H1 (cell line): ENCODE measurements around the gene TGM5. TPM values are rescaled to one million over a fixed set of nuclear protein-coding genes. Genes with fewer than 3 reads are reported as not detected.

Source experiments
- CTCF ChIA-PET: fragments of 300-600 bp; sonication (Branson Sonifier 250); formaldehyde crosslinking; loops from one replicate; lab custom pipeline; 2021; ENCODE audit not compliant: partially characterized antibody; lab: Charles Lee
- POLR2A ChIA-PET: fragments of 300-600 bp; sonication (Branson Sonifier 250); formaldehyde crosslinking; loops from one replicate; lab custom pipeline; 2021; ENCODE audit warnings: inconsistent platforms; ENCODE audit not compliant: partially characterized antibody; lab: Charles Lee
- DNase-seq, 2 experiments: peaks; one replicate each; pipeline versions ENCODE4 v3.0.0 to v3.0.0-alpha.2; 2010 to 2022; ENCODE audit warnings: low spot score in 2 of 2, low read depth in 1 of 2, mixed read lengths in 1 of 2
- FAIRE-seq: peaks from 2 replicates; lab custom pipeline; 2011; peaks lifted over from hg19 to GRCh38; lab: Jason Lieb, UNC
- H2AFZ ChIP-seq: 2 replicates; pipeline ENCODE4 v1.8.1; 2012; ENCODE audit warnings: low read length, inconsistent platforms
- H2AK5ac ChIP-seq: 2 replicates; pipeline ENCODE4 v1.6.1; 2013; ENCODE audit warnings: low read depth, low read length
- H2BK120ac ChIP-seq: replicated peaks from 2 replicates; pipeline ENCODE3; 2013; ENCODE audit warnings: low read depth, low read length, inconsistent platforms
- H2BK12ac ChIP-seq: 2 replicates; pipeline ENCODE4 v1.6.1; 2013; ENCODE audit warnings: low read depth, low read length
- H2BK15ac ChIP-seq: 2 replicates; pipeline ENCODE4 v1.6.1; 2013; ENCODE audit warnings: low read length
- H2BK20ac ChIP-seq: 2 replicates; pipeline ENCODE4 v1.6.1; 2013; ENCODE audit warnings: low read length
- H2BK5ac ChIP-seq: 2 replicates; pipeline ENCODE4 v1.6.1; 2013; ENCODE audit warnings: low read depth, low read length
- H3K14ac ChIP-seq: 2 replicates; pipeline ENCODE4 v1.6.1; 2013; ENCODE audit warnings: inconsistent platforms; ENCODE audit not compliant: insufficient read length
- H3K18ac ChIP-seq: 2 replicates; pipeline ENCODE4 v1.6.1; 2013; ENCODE audit warnings: low read length; ENCODE audit errors: extremely low read depth
- H3K23ac ChIP-seq: 2 replicates; pipeline ENCODE4 v1.6.1; 2013; ENCODE audit warnings: inconsistent platforms; ENCODE audit not compliant: insufficient read length
- H3K23me2 ChIP-seq: 2 replicates; pipeline ENCODE4 v1.6.1; 2013; ENCODE audit warnings: low read depth, low read length
- H3K27ac ChIP-seq: 2 replicates; pipeline ENCODE4 v1.6.1; 2011; ENCODE audit warnings: low read depth, low read length, inconsistent platforms
- H3K27me3 ChIP-seq, 4 experiments: replicated peaks in 1 of 4; 1 replicate in 1 of 4; 2 replicates in 3 of 4; pipeline versions ENCODE4 v1.6.1 to v1.8.1; 2011 to 2013; ENCODE audit warnings: low read length in 3 of 4, mild to moderate bottlenecking in 3 of 4, inconsistent platforms in 2 of 4, mixed read lengths in 2 of 4, moderate library complexity in 1 of 4; ENCODE audit not compliant: control insufficient read depth in 3 of 4, insufficient read depth in 3 of 4; ENCODE audit errors: extremely low read depth in 1 of 4
- H3K36me3 ChIP-seq, 4 experiments: 2 replicates each; pipeline versions ENCODE4 v1.6.1 to v1.8.1; 2011 to 2013; ENCODE audit warnings: mild to moderate bottlenecking in 4 of 4, low read length in 3 of 4, moderate library complexity in 2 of 4, control low read depth in 1 of 4, inconsistent platforms in 1 of 4; ENCODE audit not compliant: insufficient read depth in 4 of 4, control insufficient read depth in 2 of 4
- H3K4ac ChIP-seq: replicated peaks from 2 replicates; pipeline ENCODE3; 2013; ENCODE audit warnings: low read length, low read depth, mixed read lengths, inconsistent platforms; ENCODE audit not compliant: insufficient read length
- H3K4me1 ChIP-seq, 4 experiments: replicated peaks in 1 of 4; 1 replicate in 1 of 4; 2 replicates in 3 of 4; pipeline versions ENCODE4 v1.6.1 to v1.8.1; 2011 to 2013; ENCODE audit warnings: low read length in 3 of 4, inconsistent platforms in 2 of 4, mixed read lengths in 1 of 4; ENCODE audit not compliant: insufficient read depth in 4 of 4, control insufficient read depth in 3 of 4
- H3K4me2 ChIP-seq, 2 experiments: 2 replicates each; pipeline versions ENCODE4 v1.6.1 to v1.8.1; 2011 to 2013; ENCODE audit warnings: low read depth in 2 of 2, low read length in 2 of 2, control low read depth in 1 of 2, inconsistent platforms in 1 of 2, mild to moderate bottlenecking in 1 of 2; ENCODE audit not compliant: insufficient read depth in 1 of 2
- H3K4me3 ChIP-seq, 4 experiments: fragments of 200-600, 300-600 bp in 1 of 4; sonication (generic), shearing (Covaris generic), sonication (Bioruptor Twin) in 1 of 4; 2 replicates each; pipeline versions ENCODE4 v1.5.1 to v1.8.1; 2011 to 2016; ENCODE audit warnings: low read length in 4 of 4, low read depth in 3 of 4, control low read depth in 2 of 4, inconsistent platforms in 2 of 4, mild to moderate bottlenecking in 2 of 4, mixed read lengths in 1 of 4, moderate library complexity in 1 of 4; ENCODE audit not compliant: insufficient read depth in 2 of 4; ENCODE audit errors: extremely low read depth in 1 of 4
- H3K56ac ChIP-seq: replicated peaks from 2 replicates; pipeline ENCODE3; 2013; ENCODE audit warnings: low read depth, mild to moderate bottlenecking, mixed read lengths, low read length, inconsistent platforms; ENCODE audit not compliant: insufficient read length
- H3K79me1 ChIP-seq: 2 replicates; pipeline ENCODE4 v1.6.1; 2013; ENCODE audit warnings: low read depth, low read length, control low read depth
- H3K79me2 ChIP-seq, 2 experiments: 2 replicates each; pipeline versions ENCODE4 v1.6.1 to v1.8.1; 2012 to 2013; ENCODE audit warnings: low read length in 2 of 2, mild to moderate bottlenecking in 2 of 2, inconsistent platforms in 1 of 2; ENCODE audit not compliant: insufficient read depth in 2 of 2, control insufficient read depth in 1 of 2
- H3K9ac ChIP-seq, 4 experiments: replicated peaks in 1 of 4; 1 replicate in 1 of 4; 2 replicates in 3 of 4; pipeline versions ENCODE4 v1.6.1 to v1.8.1; 2011 to 2013; ENCODE audit warnings: low read depth in 3 of 4, low read length in 3 of 4, control low read depth in 2 of 4, mild to moderate bottlenecking in 2 of 4, moderate library complexity in 2 of 4, inconsistent platforms in 1 of 4; ENCODE audit errors: extremely low read depth in 1 of 4
- H3K9me3 ChIP-seq, 2 experiments: 2 replicates each; pipeline versions ENCODE4 v1.6.1 to v1.8.1; 2012 to 2013; ENCODE audit warnings: mild to moderate bottlenecking in 2 of 2, moderate library complexity in 2 of 2, control low read depth in 1 of 2, inconsistent platforms in 1 of 2, low read depth in 1 of 2, low read length in 1 of 2, mixed read lengths in 1 of 2; ENCODE audit not compliant: insufficient read depth in 2 of 2
- H4K20me1 ChIP-seq, 2 experiments: replicated peaks in 1 of 2; 2 replicates each; pipeline versions ENCODE3 to v1.8.1; 2011 to 2013; ENCODE audit warnings: inconsistent platforms in 2 of 2, low read length in 2 of 2, mild to moderate bottlenecking in 1 of 2; ENCODE audit not compliant: insufficient read depth in 2 of 2, control insufficient read depth in 1 of 2
- H4K5ac ChIP-seq: 2 replicates; pipeline ENCODE4 v1.6.1; 2013; ENCODE audit warnings: low read length, low read depth, mixed read lengths, inconsistent platforms; ENCODE audit not compliant: insufficient read length
- H4K8ac ChIP-seq: 2 replicates; pipeline ENCODE4 v1.8.0; 2013; ENCODE audit warnings: mild to moderate bottlenecking, moderate library complexity, low read length, inconsistent platforms; ENCODE audit not compliant: insufficient read depth; ENCODE audit errors: extremely low read depth
- H4K91ac ChIP-seq: replicated peaks from 2 replicates; pipeline ENCODE3; 2013; ENCODE audit warnings: low read length, mixed read lengths, inconsistent platforms; ENCODE audit not compliant: insufficient read length
- BCL11A ChIP-seq, 2 experiments: IDR thresholded peaks; one replicate each; pipeline ENCODE4 v1.6.1; 2011; ENCODE audit warnings: low read depth in 2 of 2, low read length in 2 of 2, mild to moderate bottlenecking in 2 of 2
- KDM1A ChIP-seq: fragments of 200-600, 300-600 bp; sonication (generic); IDR thresholded peaks from 2 replicates; pipeline ENCODE4 v1.7.1; 2016; ENCODE audit warnings: mild to moderate bottlenecking, low read length, borderline replicate concordance
- POU5F1 ChIP-seq: IDR thresholded peaks from 2 replicates; pipeline ENCODE4 v1.6.1; 2011; ENCODE audit warnings: low read depth, mild to moderate bottlenecking, low read length, moderate library complexity
- RFX5 ChIP-seq: IDR thresholded peaks from 2 replicates; pipeline ENCODE4 v1.6.1; 2011; ENCODE audit warnings: low read depth, low read length, improper control_type of control experiment, borderline replicate concordance
- SIN3A ChIP-seq, 2 experiments: IDR thresholded peaks in 1 of 2; conservative IDR thresholded peaks in 1 of 2; 2 replicates each; pipeline ENCODE4 v1.6.1; 2011 to 2012; ENCODE audit warnings: low read length in 2 of 2, improper control_type of control experiment in 1 of 2, low read depth in 1 of 2, mild to moderate bottlenecking in 1 of 2
- TBP ChIP-seq: IDR thresholded peaks from 2 replicates; pipeline ENCODE4 v1.6.1; 2011; ENCODE audit warnings: low read depth, low read length, improper control_type of control experiment
- WGBS, 2 experiments: shearing (Covaris generic) in 1 of 2; methylation state at CpG; one replicate each; pipeline versions ENCODE4 v1.1.6 to v1.1.7; 2013 to 2015; ENCODE audit warnings: low lambda C conversion rate in 2 of 2, mixed read lengths in 2 of 2, inconsistent platforms in 1 of 2, low coverage in 1 of 2, missing lambda C conversion rate in 1 of 2; ENCODE audit not compliant: insufficient replicate concordance in 2 of 2, insufficient coverage in 1 of 2, insufficient read length in 1 of 2; ENCODE audit errors: extremely low coverage in 1 of 2, missing lambda C conversion rate in 1 of 2; 5-methylcytosine and 5-hydroxymethylcytosine counted together
- polyA plus RNA-seq, 7 experiments: library from polyadenylated mRNA; depleted of rRNA in 3 of 7; stranded (reverse) in 5 of 7; unstranded in 2 of 7; fragments of >200 nt in 5 of 7; fragments of 200-250 nt in 2 of 7; gene quantifications; 1 replicate in 5 of 7; 2 replicates in 1 of 7; 4 replicates in 1 of 7; pipeline versions ENCODE4 v1.2.1 to v1.2.3, GENCODE V29; 2011 to 2013; ENCODE audit warnings: missing spikeins in 2 of 7, mixed read lengths in 2 of 7
- total RNA-seq: library from RNA; stranded (reverse); fragmentation: NEBNext Ultra II Directional; extraction: Animal tissue kit (Norgen Biotek cat#: 25700); gene quantifications from 2 replicates; pipeline ENCODE4 v1.2.1, GENCODE V29; 2021

TGM5 gene
- total and polyA plus RNA-seq, 2 of the 8 experiments (the other 6 are each of a cell fraction or from before 2014, with no cell fraction given), result not detected

GRCh38 chr15:43193710-43194109 lies 73.0 kb downstream of the TGM5 start:
- Histone ChIP-seq H4K8ac (no peak overlapping the region), H2BK5ac (no peak overlapping the region), H3K36me3 (peaks cover 0 to 26% (median 4%) of the 10 kb centered on the region in 4 experiments; a peak in 5 of 8 replicates), H3K4me2 (no peak overlapping the region), H3K9me3 (peaks cover 0 to 3% of the 10 kb centered on the region in 2 experiments; a peak in 1 of 4 replicates), H4K91ac (no peak overlapping the region), H3K27ac (no peak overlapping the region), H2BK120ac (no peak overlapping the region), H4K5ac (no peak overlapping the region), H3K14ac (no peak overlapping the region), H3K9ac (no peak overlapping the region), H3K23ac (no peak overlapping the region), H3K23me2 (no peaks in the 10 kb centered on the region), H3K4ac (no peak overlapping the region), H2AK5ac (no peak overlapping the region), H3K4me3 (no peak overlapping the region), H3K56ac (no peak overlapping the region), H4K20me1 (no peaks in the 10 kb centered on the region), H3K18ac (no peak overlapping the region), H3K4me1 (no peaks in the 10 kb centered on the region), H2BK20ac (no peak overlapping the region), H2BK15ac (no peak overlapping the region), H2BK12ac (no peak overlapping the region), H3K79me1 (no peaks in the 10 kb centered on the region), H3K79me2 (no peaks in the 10 kb centered on the region), H3K27me3 (no peaks in the 10 kb centered on the region), H2AFZ (no peak overlapping the region)
- FAIRE-seq (no peak), DNase-seq (no peak)
- ChIA-PET POLR2A (no interaction called here), CTCF (interaction anchor here (0.8 to 7.5 kb wide), 6 partner anchors 11 to 102 kb away, joined by 3 to 58 read pairs (median 6); no protein-coding TSS in a partner anchor)
- 86% methylated on average over 1 of the region's 2 CpGs; no CpG with 5 or more reads in 1 of the 2 experiments for whole genome bisulfite sequencing, 2 experiments
- TF ChIP-seq BCL11A (IDR thresholded peaks at IDR 0.05; ENCODE audit: low read depth in 2 of 2, low read length in 2 of 2), result no peak
- no peak for TF ChIP-seq SIN3A (conservative IDR thresholded peaks at IDR 0.05 in 1 of 2, IDR thresholded peaks at IDR 0.05 in 1 of 2; ENCODE audit: low read depth in 1 of 2, low read length in 2 of 2)
- no peak for TF ChIP-seq TBP
- TF ChIP-seq POU5F1, result no peak
- TF ChIP-seq RFX5, result no peak
- no peak for TF ChIP-seq KDM1A
